ENCODE data around the gene ZNF438. TPM values are rescaled to one million over a fixed set of nuclear protein-coding genes. Genes with fewer than 3 reads are reported as not detected.

Gene ZNF438
- total RNA-seq, 4 donors from 2014 or later: 3.7 to 8.3 (median 7.3) TPM

- no peak for DNase-seq
- TF ChIP-seq CTCF (IDR thresholded peaks at IDR 0.05) (no peak), POLR2A (IDR thresholded peaks at IDR 0.05) (no peak)
- Histone ChIP-seq H3K36me3 (no peaks in the 10 kb centered on the region), H3K27me3 (no peaks in the 10 kb centered on the region), H3K4me3 (no peak overlapping the region), H3K9me3 (no peaks in the 10 kb centered on the region), H3K4me1 (no peaks in the 10 kb centered on the region), H3K27ac (no peak overlapping the region)
Measured at GRCh38 chr10:30823651-30824050, 208.0 kb downstream of the ZNF438 start.

GRCh38 chr10:30822693-30823465 is 208.8 kb downstream of the ZNF438 start:
- Histone ChIP-seq H3K27me3 (no peaks in the 10 kb centered on the region), H3K4me1 (no peaks in the 10 kb centered on the region), H3K9me3 (no peaks in the 10 kb centered on the region), H3K36me3 (no peaks in the 10 kb centered on the region), H3K27ac (no peak overlapping the region), H3K4me3 (no peak overlapping the region)
- DNase-seq: no peak
- TF ChIP-seq POLR2A (IDR thresholded peaks at IDR 0.05) (no peak), CTCF (IDR thresholded peaks at IDR 0.05) (no peak)

- no peak for DNase-seq
- H3K27me3 ChIP-seq: no peaks in the 10 kb centered on the region
- H3K9me3 ChIP-seq: no peaks in the 10 kb centered on the region
- H3K4me1 ChIP-seq: no peaks in the 10 kb centered on the region
- no peak overlapping the region for H3K27ac ChIP-seq
- no peak overlapping the region for H3K4me3 ChIP-seq
- no peak for TF ChIP-seq CTCF (IDR thresholded peaks at IDR 0.05)
- TF ChIP-seq POLR2A (IDR thresholded peaks at IDR 0.05): no peak
- no peaks in the 10 kb centered on the region for H3K36me3 ChIP-seq
Measured at GRCh38 chr10:30821994-30822692, 209.5 kb downstream of the ZNF438 start.

GRCh38 chr10:30821261-30821993 is 210.2 kb downstream of the ZNF438 start:
- no peak overlapping the region for H3K4me3 ChIP-seq
- TF ChIP-seq POLR2A (IDR thresholded peaks at IDR 0.05) (no peak), CTCF (IDR thresholded peaks at IDR 0.05) (no peak)
- H3K36me3 ChIP-seq: no peaks in the 10 kb centered on the region
- no peaks in the 10 kb centered on the region for H3K9me3 ChIP-seq
- no peaks in the 10 kb centered on the region for H3K27me3 ChIP-seq
- no peak for DNase-seq
- H3K27ac ChIP-seq: peak overlapping the region in 1 of 4 donors; percentile 68
- no peaks in the 10 kb centered on the region for H3K4me1 ChIP-seq

GRCh38 chr10:30820261-30820991 is 211.2 kb downstream of the ZNF438 start:
- H3K27ac ChIP-seq: peak overlapping the region in 2 of 4 donors; percentile 3 to 68
- no peaks in the 10 kb centered on the region for H3K36me3 ChIP-seq
- H3K27me3 ChIP-seq: no peaks in the 10 kb centered on the region
- no peaks in the 10 kb centered on the region for H3K4me1 ChIP-seq
- TF ChIP-seq POLR2A (IDR thresholded peaks at IDR 0.05): no peak
- TF ChIP-seq CTCF (IDR thresholded peaks at IDR 0.05): no peak
- DNase-seq: no peak
- no peak overlapping the region for H3K4me3 ChIP-seq
- H3K9me3 ChIP-seq: no peaks in the 10 kb centered on the region

All from Peyer's patch (tissue), 4 donors.